Measurements from ENCODE around the gene TAF4B.

GRCh38 chr18:26332991-26333390 lies 106.7 kb downstream of the TAF4B start:
- TF ChIP-seq EZH2 (IDR thresholded peaks at IDR 0.05; ENCODE audit: insufficient read depth, low read length) = no peak
- TF ChIP-seq, protein P1, sequence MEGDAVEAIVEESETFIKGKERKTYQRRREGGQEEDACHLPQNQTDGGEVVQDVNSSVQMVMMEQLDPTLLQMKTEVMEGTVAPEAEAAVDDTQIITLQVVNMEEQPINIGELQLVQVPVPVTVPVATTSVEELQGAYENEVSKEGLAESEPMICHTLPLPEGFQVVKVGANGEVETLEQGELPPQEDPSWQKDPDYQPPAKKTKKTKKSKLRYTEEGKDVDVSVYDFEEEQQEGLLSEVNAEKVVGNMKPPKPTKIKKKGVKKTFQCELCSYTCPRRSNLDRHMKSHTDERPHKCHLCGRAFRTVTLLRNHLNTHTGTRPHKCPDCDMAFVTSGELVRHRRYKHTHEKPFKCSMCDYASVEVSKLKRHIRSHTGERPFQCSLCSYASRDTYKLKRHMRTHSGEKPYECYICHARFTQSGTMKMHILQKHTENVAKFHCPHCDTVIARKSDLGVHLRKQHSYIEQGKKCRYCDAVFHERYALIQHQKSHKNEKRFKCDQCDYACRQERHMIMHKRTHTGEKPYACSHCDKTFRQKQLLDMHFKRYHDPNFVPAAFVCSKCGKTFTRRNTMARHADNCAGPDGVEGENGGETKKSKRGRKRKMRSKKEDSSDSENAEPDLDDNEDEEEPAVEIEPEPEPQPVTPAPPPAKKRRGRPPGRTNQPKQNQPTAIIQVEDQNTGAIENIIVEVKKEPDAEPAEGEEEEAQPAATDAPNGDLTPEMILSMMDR (IDR thresholded peaks at IDR 0.05; ENCODE audit: insufficient read depth, low read depth, low read length) = no peak
